Measurements from ENCODE around the gene DLG2. TPM values are rescaled to one million over a fixed set of nuclear protein-coding genes. Genes with fewer than 3 reads are reported as not detected.

The DLG2 gene
- total RNA-seq, 1 experiment from 2014 or later, result 2.7 TPM

GRCh38 chr11:84390441-84391078, 1236.6 kb downstream of the DLG2 start:
- no peak overlapping the region for H3K9ac ChIP-seq (ENCODE audit: low read length)
- no peak overlapping the region for H3K27ac ChIP-seq (ENCODE audit: low read length)
- no peaks in the 10 kb centered on the region for H3K79me2 ChIP-seq (ENCODE audit: low read length)
- H3K36me3 ChIP-seq (ENCODE audit: insufficient read depth, low read length), result no peaks in the 10 kb centered on the region
- H3K9me2 ChIP-seq (replicated peaks; ENCODE audit: insufficient read depth, low read length), result no peaks in the 10 kb centered on the region
- DNase-seq, result peak; percentile 47
- no peak overlapping the region for H3K4me3 ChIP-seq (ENCODE audit: low read length)
- H3K9me3 ChIP-seq (ENCODE audit: low read length), result no peaks in the 10 kb centered on the region
- no peak overlapping the region for H2AFZ ChIP-seq (ENCODE audit: low read length)
- no peaks in the 10 kb centered on the region for H3K27me3 ChIP-seq (ENCODE audit: low read length)
- no peaks in the 10 kb centered on the region for H3K4me1 ChIP-seq (ENCODE audit: low read length)
- no peaks in the 10 kb centered on the region for H4K20me1 ChIP-seq (ENCODE audit: insufficient read depth, low read depth, low read length)
- H3K4me2 ChIP-seq (ENCODE audit: low read depth, low read length, poor library complexity, severe bottlenecking), result no peak overlapping the region

GRCh38 chr11:84389696-84390095, 1237.4 kb downstream of the DLG2 start:
- no peak for DNase-seq
- H3K36me3 ChIP-seq (ENCODE audit: insufficient read depth, low read length), result no peaks in the 10 kb centered on the region
- H2AFZ ChIP-seq (ENCODE audit: low read length), result no peak overlapping the region
- H3K9ac ChIP-seq (ENCODE audit: low read length), result no peak overlapping the region
- no peaks in the 10 kb centered on the region for H3K9me2 ChIP-seq (replicated peaks; ENCODE audit: insufficient read depth, low read length)
- no peak overlapping the region for H3K4me3 ChIP-seq (ENCODE audit: low read length)
- H3K4me1 ChIP-seq (ENCODE audit: low read length), result no peaks in the 10 kb centered on the region
- H3K9me3 ChIP-seq (ENCODE audit: low read length), result no peaks in the 10 kb centered on the region
- no peaks in the 10 kb centered on the region for H3K79me2 ChIP-seq (ENCODE audit: low read length)
- no peak overlapping the region for H3K4me2 ChIP-seq (ENCODE audit: low read depth, low read length, poor library complexity, severe bottlenecking)
- no peaks in the 10 kb centered on the region for H3K27me3 ChIP-seq (ENCODE audit: low read length)
- H3K27ac ChIP-seq (ENCODE audit: low read length), result no peak overlapping the region
- no peaks in the 10 kb centered on the region for H4K20me1 ChIP-seq (ENCODE audit: insufficient read depth, low read depth, low read length)

- Histone ChIP-seq H3K9me2 (replicated peaks; ENCODE audit: insufficient read depth, low read length) (no peaks in the 10 kb centered on the region), H3K27me3 (ENCODE audit: low read length) (no peaks in the 10 kb centered on the region), H4K20me1 (ENCODE audit: insufficient read depth, low read depth, low read length) (no peaks in the 10 kb centered on the region), H3K79me2 (ENCODE audit: low read length) (no peaks in the 10 kb centered on the region), H3K4me2 (ENCODE audit: low read depth, low read length, poor library complexity, severe bottlenecking) (no peak overlapping the region), H3K9ac (ENCODE audit: low read length) (no peak overlapping the region), H2AFZ (ENCODE audit: low read length) (no peak overlapping the region), H3K36me3 (ENCODE audit: insufficient read depth, low read length) (no peaks in the 10 kb centered on the region), H3K4me3 (ENCODE audit: low read length) (no peak overlapping the region), H3K27ac (ENCODE audit: low read length) (no peak overlapping the region), H3K9me3 (ENCODE audit: low read length) (no peaks in the 10 kb centered on the region), H3K4me1 (ENCODE audit: low read length) (no peaks in the 10 kb centered on the region)
- peak; percentile 82 for DNase-seq
These were observed 1242.4 kb downstream of the DLG2 start for GRCh38 chr11:84384731-84385130.

- no peaks in the 10 kb centered on the region for H3K4me1 ChIP-seq (ENCODE audit: low read length)
- H3K9ac ChIP-seq (ENCODE audit: low read length), result no peak overlapping the region
- no peaks in the 10 kb centered on the region for H3K36me3 ChIP-seq (ENCODE audit: insufficient read depth, low read length)
- H3K4me2 ChIP-seq (ENCODE audit: low read depth, low read length, poor library complexity, severe bottlenecking), result no peak overlapping the region
- H3K4me3 ChIP-seq (ENCODE audit: low read length), result no peak overlapping the region
- H3K27ac ChIP-seq (ENCODE audit: low read length), result no peak overlapping the region
- no peaks in the 10 kb centered on the region for H3K9me2 ChIP-seq (replicated peaks; ENCODE audit: insufficient read depth, low read length)
- no peaks in the 10 kb centered on the region for H4K20me1 ChIP-seq (ENCODE audit: insufficient read depth, low read depth, low read length)
- H3K9me3 ChIP-seq (ENCODE audit: low read length), result no peaks in the 10 kb centered on the region
- no peak overlapping the region for H2AFZ ChIP-seq (ENCODE audit: low read length)
- no peaks in the 10 kb centered on the region for H3K27me3 ChIP-seq (ENCODE audit: low read length)
- H3K79me2 ChIP-seq (ENCODE audit: low read length), result no peaks in the 10 kb centered on the region
- no peak for DNase-seq
These were observed 1243.6 kb downstream of the DLG2 start for GRCh38 chr11:84383576-84383975.

GRCh38 chr11:84381666-84382065, 1245.5 kb downstream of the DLG2 start:
- no peaks in the 10 kb centered on the region for H3K9me2 ChIP-seq (replicated peaks; ENCODE audit: insufficient read depth, low read length)
- DNase-seq, result no peak
- H2AFZ ChIP-seq (ENCODE audit: low read length), result no peak overlapping the region
- no peaks in the 10 kb centered on the region for H3K9me3 ChIP-seq (ENCODE audit: low read length)
- H3K4me2 ChIP-seq (ENCODE audit: low read depth, low read length, poor library complexity, severe bottlenecking), result no peak overlapping the region
- H3K27ac ChIP-seq (ENCODE audit: low read length), result no peak overlapping the region
- no peaks in the 10 kb centered on the region for H3K79me2 ChIP-seq (ENCODE audit: low read length)
- H3K4me3 ChIP-seq (ENCODE audit: low read length), result no peak overlapping the region
- H3K36me3 ChIP-seq (ENCODE audit: insufficient read depth, low read length), result no peaks in the 10 kb centered on the region
- no peaks in the 10 kb centered on the region for H3K4me1 ChIP-seq (ENCODE audit: low read length)
- no peak overlapping the region for H3K9ac ChIP-seq (ENCODE audit: low read length)
- H4K20me1 ChIP-seq (ENCODE audit: insufficient read depth, low read depth, low read length), result no peaks in the 10 kb centered on the region
- H3K27me3 ChIP-seq (ENCODE audit: low read length), result no peaks in the 10 kb centered on the region

GRCh38 chr11:84372381-84372950, 1254.7 kb downstream of the DLG2 start:
- Histone ChIP-seq H2AFZ (ENCODE audit: low read length) (no peak overlapping the region), H3K36me3 (ENCODE audit: insufficient read depth, low read length) (no peaks in the 10 kb centered on the region), H3K27ac (ENCODE audit: low read length) (no peak overlapping the region), H3K4me3 (ENCODE audit: low read length) (no peak overlapping the region), H3K9me2 (replicated peaks; ENCODE audit: insufficient read depth, low read length) (no peaks in the 10 kb centered on the region), H4K20me1 (ENCODE audit: insufficient read depth, low read depth, low read length) (no peaks in the 10 kb centered on the region), H3K79me2 (ENCODE audit: low read length) (no peaks in the 10 kb centered on the region), H3K4me2 (ENCODE audit: low read depth, low read length, poor library complexity, severe bottlenecking) (no peak overlapping the region), H3K9ac (ENCODE audit: low read length) (no peak overlapping the region), H3K9me3 (ENCODE audit: low read length) (no peaks in the 10 kb centered on the region), H3K27me3 (ENCODE audit: low read length) (no peaks in the 10 kb centered on the region), H3K4me1 (ENCODE audit: low read length) (no peaks in the 10 kb centered on the region)
- DNase-seq, result no peak

GRCh38 chr11:84358034-84358433, 1269.1 kb downstream of the DLG2 start:
- Histone ChIP-seq H3K79me2 (ENCODE audit: low read length) (no peaks in the 10 kb centered on the region), H2AFZ (ENCODE audit: low read length) (no peak overlapping the region), H3K27me3 (ENCODE audit: low read length) (no peaks in the 10 kb centered on the region), H3K4me2 (ENCODE audit: low read depth, low read length, poor library complexity, severe bottlenecking) (no peak overlapping the region), H3K36me3 (ENCODE audit: insufficient read depth, low read length) (no peaks in the 10 kb centered on the region), H4K20me1 (ENCODE audit: insufficient read depth, low read depth, low read length) (no peaks in the 10 kb centered on the region), H3K9me2 (replicated peaks; ENCODE audit: insufficient read depth, low read length) (no peaks in the 10 kb centered on the region), H3K4me3 (ENCODE audit: low read length) (no peak overlapping the region), H3K9me3 (ENCODE audit: low read length) (no peaks in the 10 kb centered on the region), H3K9ac (ENCODE audit: low read length) (no peak overlapping the region), H3K4me1 (ENCODE audit: low read length) (no peaks in the 10 kb centered on the region), H3K27ac (ENCODE audit: low read length) (no peak overlapping the region)
- DNase-seq, result no peak

GRCh38 chr11:84355911-84356310, 1271.2 kb downstream of the DLG2 start:
- Histone ChIP-seq H3K4me1 (ENCODE audit: low read length) (no peaks in the 10 kb centered on the region), H3K27me3 (ENCODE audit: low read length) (no peaks in the 10 kb centered on the region), H3K9me3 (ENCODE audit: low read length) (no peaks in the 10 kb centered on the region), H3K9ac (ENCODE audit: low read length) (no peak overlapping the region), H3K27ac (ENCODE audit: low read length) (no peak overlapping the region), H2AFZ (ENCODE audit: low read length) (no peak overlapping the region), H3K9me2 (replicated peaks; ENCODE audit: insufficient read depth, low read length) (no peaks in the 10 kb centered on the region), H4K20me1 (ENCODE audit: insufficient read depth, low read depth, low read length) (no peaks in the 10 kb centered on the region), H3K4me2 (ENCODE audit: low read depth, low read length, poor library complexity, severe bottlenecking) (no peak overlapping the region), H3K79me2 (ENCODE audit: low read length) (no peaks in the 10 kb centered on the region), H3K36me3 (ENCODE audit: insufficient read depth, low read length) (no peaks in the 10 kb centered on the region), H3K4me3 (ENCODE audit: low read length) (no peak overlapping the region)
- DNase-seq, result no peak

Data from Karpas-422 (cell line).